Anterior cingulate cortex (tissue), 58 donors: ENCODE data around the gene LSS.
"Not testable (repeated sequence)": the region's sequence is repeated elsewhere in the genome, so short reads cannot be mapped to it uniquely, and the experiment has no call there.

Experiments
- DNase-seq, 58 donors: peaks; one replicate each; lab custom pipeline; 2025; lab: John Stamatoyannopoulos, UW

Gene LSS

GRCh38 chr21:46189959-46190490 is 38.5 kb downstream of the LSS start:
- DNase-seq = no peak

GRCh38 chr21:46189213-46189958 is 39.2 kb downstream of the LSS start:
- no peak for DNase-seq

GRCh38 chr21:46188226-46189212 is 40.1 kb downstream of the LSS start:
- DNase-seq = peak in 13 of 58 donors; percentile 11 to 75 (median 58)

GRCh38 chr21:46187814-46188213 is 40.8 kb downstream of the LSS start:
- no peak for DNase-seq

- no peak for DNase-seq
These were observed 41.3 kb downstream of the LSS start for GRCh38 chr21:46187261-46187660.

GRCh38 chr21:46185716-46186115 is 42.9 kb downstream of the LSS start:
- DNase-seq = no peak

- peak in 56 of 58 donors; percentile 21 to 97 (median 81) for DNase-seq
These were observed 43.7 kb downstream of the LSS start for GRCh38 chr21:46184625-46185555.

- peak in 29 of 58 donors; percentile 28 to 90 (median 75) for DNase-seq
These were observed 44.5 kb downstream of the LSS start, which contains the start of gene SPATC1L for GRCh38 chr21:46183910-46184624. TSS of gene SPATC1L (minus strand) at chr21:46184459. CDS start at chr21:46182816, 1,643 bp downstream.

GRCh38 chr21:46183337-46183909 is 45.2 kb downstream of the LSS start:
- not testable (repeated sequence) for DNase-seq

- DNase-seq = no peak
These were observed 45.8 kb downstream of the LSS start for GRCh38 chr21:46182548-46183336.

- no peak for DNase-seq
These were observed 46.5 kb downstream of the LSS start for GRCh38 chr21:46181953-46182547.

- DNase-seq = no peak
These were observed 47.1 kb downstream of the LSS start for GRCh38 chr21:46181436-46181835.

GRCh38 chr21:46180778-46181391 is 47.7 kb downstream of the LSS start:
- DNase-seq = no peak

GRCh38 chr21:46180079-46180722 is 48.4 kb downstream of the LSS start:
- no peak for DNase-seq

- no peak for DNase-seq
These were observed 48.9 kb downstream of the LSS start for GRCh38 chr21:46179708-46180078.

- DNase-seq = no peak
These were observed 49.6 kb downstream of the LSS start for GRCh38 chr21:46178961-46179360.
